GM19099 (cell line): ENCODE data around the gene CDIP1.

Experiments used
- POLR2A ChIP-seq: IDR thresholded peaks from 3 replicates; pipeline ENCODE4 v1.6.1; 2011; ENCODE audit warnings: low read depth; ENCODE audit not compliant: insufficient read length; ENCODE audit errors: extremely low read depth

CDIP1 gene

GRCh38 chr16:4538350-4539235, at the start of gene CDIP1:
Gene CDIP1, minus strand, starts transcription at chr16:4538773. Its CDS starts 24,643 bp downstream, at chr16:4514130.
- peak; percentile 92 for TF ChIP-seq POLR2A

GRCh38 chr16:4586291-4586690, 47.7 kb upstream of the CDIP1 start:
- no peak for TF ChIP-seq POLR2A

GRCh38 chr16:4583906-4584305, 45.3 kb upstream of the CDIP1 start:
- no peak for TF ChIP-seq POLR2A

GRCh38 chr16:4580250-4580649, 41.7 kb upstream of the CDIP1 start:
- TF ChIP-seq POLR2A: no peak

- no peak for TF ChIP-seq POLR2A
These were observed 40.5 kb upstream of the CDIP1 start for GRCh38 chr16:4578961-4579530.

GRCh38 chr16:4576008-4576407, 37.4 kb upstream of the CDIP1 start:
- no peak for TF ChIP-seq POLR2A

- TF ChIP-seq POLR2A: no peak
These were observed 36.5 kb upstream of the CDIP1 start for GRCh38 chr16:4574919-4575705.

GRCh38 chr16:4572715-4573114, 34.1 kb upstream of the CDIP1 start:
- TF ChIP-seq POLR2A: no peak

- no peak for TF ChIP-seq POLR2A
These were observed 32.2 kb upstream of the CDIP1 start for GRCh38 chr16:4570688-4571321.

- no peak for TF ChIP-seq POLR2A
These were observed 31.5 kb upstream of the CDIP1 start for GRCh38 chr16:4570086-4570485.

- no peak for TF ChIP-seq POLR2A
These were observed 27.6 kb upstream of the CDIP1 start for GRCh38 chr16:4566144-4566543.

- no peak for TF ChIP-seq POLR2A
These were observed 26.2 kb upstream of the CDIP1 start for GRCh38 chr16:4564661-4565267.

- no peak for TF ChIP-seq POLR2A
These were observed 23.0 kb upstream of the CDIP1 start for GRCh38 chr16:4561596-4561995.

- TF ChIP-seq POLR2A: no peak
These were observed 19.4 kb upstream of the CDIP1 start for GRCh38 chr16:4557973-4558372.

- no peak for TF ChIP-seq POLR2A
These were observed 18.0 kb upstream of the CDIP1 start for GRCh38 chr16:4556580-4556979.
